Ramos (cell line): ENCODE results near the gene ROM1.

Experiments used
- in situ Hi-C: fragments of 300-500 bp; cut with MboI; formaldehyde crosslinking; loops from one replicate; pipeline ENCODE4 v1.14.3; 2022; ENCODE audit warnings: low sequenced_read_pairs; ENCODE audit not compliant: unreplicated experiment

The ROM1 gene

DNA sequence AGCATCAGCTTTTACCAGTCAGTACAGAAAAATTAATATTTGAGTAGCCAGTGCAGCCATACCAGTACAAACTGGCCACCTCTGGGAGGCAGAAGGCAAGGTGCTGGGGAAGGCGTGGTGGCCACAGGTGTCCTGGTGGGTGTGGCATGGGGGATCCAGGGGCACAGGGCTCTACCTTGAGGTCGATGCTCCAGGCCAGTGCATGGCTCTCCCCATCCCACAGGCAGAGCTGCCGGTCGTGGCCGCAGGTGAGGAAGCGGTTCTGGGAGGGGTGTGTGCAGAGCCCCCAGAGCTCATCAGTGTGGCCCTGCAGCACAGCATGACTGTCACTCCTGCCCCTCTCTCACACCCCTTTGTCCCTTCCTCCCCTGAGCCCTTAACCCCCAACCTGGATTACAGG is 7.6 kb upstream of the ROM1 start:
- in situ Hi-C loops: loop anchor here (25.0 kb wide), 1 partner anchor 1632 kb away; the partner anchor contains the start of genes DNAJC4, FKBP2, NUDT22 and PPP1R14B

DNA sequence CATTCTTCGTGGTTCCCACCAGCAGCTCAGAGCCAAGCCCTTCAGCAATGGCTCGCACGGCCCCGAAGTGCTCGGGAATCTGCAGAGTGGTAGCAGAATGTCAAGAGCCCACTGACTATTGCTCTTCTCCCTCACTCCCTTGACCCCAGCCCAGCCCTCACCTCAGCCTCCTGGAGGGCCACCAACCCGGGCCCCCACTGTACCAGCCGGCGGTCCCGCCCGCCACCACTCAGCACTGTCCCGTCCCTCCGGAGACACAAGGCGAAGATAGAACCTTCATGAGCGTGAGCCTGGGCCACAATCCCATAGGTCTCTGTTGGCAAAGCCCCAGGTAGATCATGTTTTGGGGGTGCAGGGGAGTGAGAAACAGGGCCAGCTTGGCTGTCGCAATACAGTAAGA is 7.2 kb upstream of the ROM1 start:
- in situ Hi-C loops: loop anchor here (25.0 kb wide), 1 partner anchor 1631 kb away; the partner anchor contains the start of genes DNAJC4, FKBP2, NUDT22 and PPP1R14B

DNA sequence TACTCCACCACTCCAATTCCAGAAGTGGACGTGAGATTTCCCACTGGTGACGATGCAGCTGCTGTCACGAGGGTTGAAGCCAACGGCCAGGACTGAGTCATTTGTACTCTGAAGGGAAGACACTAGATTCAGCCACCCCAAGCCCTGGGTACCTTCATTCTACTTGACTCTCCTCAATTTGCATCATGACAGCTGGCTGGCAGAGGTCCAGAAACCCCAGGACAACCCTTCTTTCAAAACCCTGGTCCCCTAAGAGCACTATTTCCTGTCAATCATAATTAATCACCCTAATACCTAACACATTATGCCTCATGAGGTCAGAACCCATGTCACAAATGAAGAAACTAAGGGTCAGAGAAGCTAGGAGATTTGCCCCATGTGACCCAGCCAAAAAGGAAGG is 5.3 kb upstream of the ROM1 start:
- in situ Hi-C loops: loop anchor here (25.0 kb wide), 1 partner anchor 1630 kb away; the partner anchor contains the start of genes DNAJC4, FKBP2, NUDT22 and PPP1R14B

DNA sequence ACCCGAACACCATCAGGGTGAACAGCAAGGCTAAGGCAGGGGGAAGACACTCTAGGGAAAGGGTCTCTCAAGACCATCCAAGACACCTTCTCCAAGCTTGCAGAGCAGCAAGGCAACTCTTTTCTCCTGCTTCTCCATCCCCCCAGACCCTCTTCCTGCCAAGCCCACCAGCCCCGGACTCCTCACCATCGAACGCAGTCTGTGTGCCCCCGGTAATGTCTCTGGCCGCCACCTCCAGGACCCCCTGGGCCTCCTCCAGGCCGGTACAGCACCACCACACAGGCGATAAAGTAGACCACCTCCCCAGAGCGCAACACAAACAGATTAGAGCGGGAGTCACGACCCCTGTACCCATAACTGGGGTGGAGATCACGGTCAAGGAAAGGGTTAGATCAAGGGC is 4.3 kb upstream of the ROM1 start:
- in situ Hi-C loops: loop anchor here (25.0 kb wide), 1 partner anchor 1629 kb away; the partner anchor contains the start of genes DNAJC4, FKBP2, NUDT22 and PPP1R14B

DNA sequence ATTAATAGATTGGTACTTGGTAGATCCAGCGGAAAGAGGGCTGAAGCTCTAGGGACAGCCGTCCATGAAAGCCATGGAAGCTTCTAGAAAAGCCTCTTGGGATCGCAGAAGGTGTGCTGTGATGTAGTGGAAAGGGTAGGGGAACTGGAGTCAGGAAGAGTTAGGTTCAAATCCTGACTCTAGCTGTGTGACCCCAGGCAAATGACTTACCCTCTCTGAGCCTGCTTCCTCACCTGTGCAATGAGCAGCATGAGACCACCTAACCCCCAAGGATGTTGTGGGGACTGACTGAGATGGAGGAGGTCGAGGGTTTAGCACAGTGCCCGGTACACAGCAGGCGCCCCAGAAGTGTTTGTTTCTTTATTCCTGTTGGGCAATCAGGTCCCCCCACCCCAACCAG is 2.7 kb upstream of the ROM1 start:
- in situ Hi-C loops: loop anchor here (25.0 kb wide), 1 partner anchor 1627 kb away; the partner anchor contains the start of genes DNAJC4, FKBP2, NUDT22 and PPP1R14B

DNA sequence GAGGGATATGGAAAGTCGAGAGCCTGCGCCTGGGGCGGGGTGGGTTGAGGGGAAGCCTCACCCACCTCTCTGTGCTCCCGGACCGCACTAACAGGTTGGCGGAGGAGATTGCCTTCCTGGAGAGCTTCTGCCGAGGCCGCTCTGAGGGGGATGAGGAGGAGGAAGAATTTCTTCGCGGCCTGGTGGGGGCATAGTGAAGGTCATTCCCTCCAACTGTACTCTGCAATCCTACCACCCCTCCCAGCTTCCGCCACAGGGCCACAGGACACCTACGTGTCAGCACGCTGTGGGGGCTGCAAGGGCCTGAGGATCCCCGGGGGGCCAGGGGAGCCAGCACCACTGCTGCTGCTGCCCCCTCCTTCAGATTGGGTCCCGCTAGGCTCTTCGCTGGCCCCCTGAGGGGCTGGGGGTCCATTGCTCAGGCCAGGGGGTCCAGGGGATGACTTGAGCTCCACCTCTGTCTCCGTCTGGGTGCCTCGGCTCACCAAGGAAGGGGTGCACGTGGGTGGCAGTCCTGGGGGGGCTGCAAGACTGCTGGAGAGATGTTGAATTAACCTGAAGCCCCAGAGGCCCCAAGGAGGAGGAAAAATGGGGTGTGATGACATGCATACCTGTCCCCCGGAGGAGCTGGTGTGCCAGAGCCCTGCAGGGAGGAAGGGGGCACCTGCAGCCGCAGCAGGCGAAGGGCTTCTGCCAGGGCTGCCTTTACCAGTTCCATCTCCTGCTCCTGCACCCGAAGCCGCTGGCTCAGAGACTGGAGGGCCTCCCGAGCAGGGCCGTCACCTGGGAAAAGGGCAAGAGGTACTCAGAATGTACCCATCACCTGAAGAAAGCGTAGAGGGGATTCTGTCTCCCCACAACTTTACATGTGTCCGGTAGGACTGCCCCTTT is 2.0 kb upstream of the ROM1 start:
- in situ Hi-C loops: loop anchor here (25.0 kb wide), 1 partner anchor 1626 kb away; the partner anchor contains the start of genes DNAJC4, FKBP2, NUDT22 and PPP1R14B

DNA sequence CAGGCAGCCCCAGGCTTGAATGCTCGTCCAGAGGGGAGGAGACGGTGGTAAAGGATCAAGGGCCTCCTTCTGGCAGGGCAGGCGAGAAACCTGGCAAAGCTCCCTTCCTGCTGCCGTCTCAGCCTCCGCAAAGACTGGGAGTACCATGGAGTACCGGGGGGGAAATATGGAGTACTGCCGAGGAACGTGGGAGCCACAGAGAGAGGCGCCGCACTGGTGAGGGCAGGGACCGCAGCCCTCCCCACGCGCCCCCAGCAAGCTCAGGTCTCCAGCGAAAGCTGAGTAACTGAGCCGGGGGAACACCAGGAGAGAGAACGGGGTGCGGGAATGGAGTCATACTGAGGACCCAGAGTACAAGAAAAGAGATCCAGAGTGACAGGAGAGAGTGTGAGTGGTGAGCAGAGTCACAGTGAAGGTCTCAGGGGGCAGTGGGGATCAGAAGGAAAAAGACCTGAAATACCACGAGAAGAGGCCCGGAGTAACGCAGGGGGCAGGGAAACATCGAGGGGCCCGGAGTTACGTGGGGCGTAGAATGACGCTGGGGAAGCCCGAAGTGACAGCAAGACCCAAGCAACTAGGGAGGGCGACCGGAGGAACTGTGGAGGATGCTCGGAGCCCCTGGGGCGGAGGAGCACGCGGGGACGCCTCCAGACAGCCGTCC is 1.2 kb upstream of the ROM1 start:
- in situ Hi-C loops: loop anchor here (25.0 kb wide), 1 partner anchor 1625 kb away; the partner anchor contains the start of genes DNAJC4, FKBP2, NUDT22 and PPP1R14B

DNA sequence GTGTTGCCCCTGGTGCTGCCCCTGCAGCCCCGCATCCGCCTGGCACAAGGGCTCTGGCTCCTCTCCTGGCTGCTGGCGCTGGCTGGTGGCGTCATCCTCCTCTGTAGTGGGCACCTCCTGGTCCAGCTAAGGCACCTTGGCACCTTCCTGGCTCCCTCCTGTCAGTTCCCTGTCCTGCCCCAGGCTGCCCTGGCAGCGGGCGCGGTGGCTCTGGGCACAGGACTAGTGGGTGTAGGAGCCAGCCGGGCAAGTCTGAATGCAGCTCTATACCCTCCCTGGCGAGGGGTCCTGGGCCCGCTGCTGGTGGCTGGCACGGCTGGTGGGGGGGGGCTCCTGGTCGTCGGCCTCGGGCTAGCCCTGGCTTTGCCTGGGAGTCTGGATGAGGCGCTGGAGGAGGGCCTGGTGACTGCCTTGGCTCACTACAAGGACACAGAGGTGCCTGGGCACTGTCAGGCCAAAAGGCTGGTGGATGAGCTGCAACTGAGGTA is 278 bp downstream of the ROM1 start:
- in situ Hi-C loops: loop anchor here (25.0 kb wide), 1 partner anchor 1624 kb away; the partner anchor contains the start of genes DNAJC4, FKBP2, NUDT22 and PPP1R14B

DNA sequence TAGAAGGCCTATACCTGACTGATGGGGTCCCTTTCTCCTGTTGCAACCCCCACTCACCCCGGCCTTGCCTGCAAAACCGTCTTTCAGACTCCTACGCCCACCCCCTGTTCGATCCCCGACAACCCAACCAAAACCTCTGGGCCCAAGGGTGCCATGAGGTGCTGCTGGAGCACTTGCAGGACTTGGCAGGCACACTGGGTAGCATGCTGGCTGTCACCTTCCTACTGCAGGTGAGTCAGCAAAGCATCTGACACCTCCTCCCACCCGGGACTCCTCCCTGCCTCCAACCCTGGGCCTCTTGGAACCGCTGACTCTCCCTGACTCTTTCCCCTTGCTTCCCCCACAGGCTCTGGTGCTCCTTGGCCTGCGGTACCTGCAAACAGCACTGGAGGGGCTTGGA is 1.2 kb downstream of the ROM1 start:
- in situ Hi-C loops: loop anchor here (25.0 kb wide), 1 partner anchor 1623 kb away; the partner anchor contains the start of genes DNAJC4, FKBP2, NUDT22 and PPP1R14B

DNA sequence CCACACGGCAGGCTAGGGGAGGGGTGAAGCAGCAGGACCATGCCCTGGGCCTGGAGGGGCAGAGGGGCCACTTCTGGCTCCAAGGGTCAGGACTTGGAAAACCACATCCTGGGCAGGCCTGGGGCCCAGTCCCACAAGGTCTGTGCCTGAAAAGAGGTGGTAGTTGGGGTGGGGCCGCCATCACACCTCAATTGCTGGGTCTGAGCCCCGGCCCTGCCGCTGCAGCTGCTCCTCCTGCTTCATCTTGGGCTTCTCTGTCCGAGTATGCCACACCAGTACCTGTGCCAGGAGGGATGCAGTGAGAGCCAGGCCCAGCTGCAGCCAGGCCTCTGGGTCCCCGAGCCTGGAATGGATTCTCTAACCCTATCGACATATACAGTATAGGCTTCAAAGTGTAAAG is 2.5 kb downstream of the ROM1 start:
- in situ Hi-C loops: loop anchor here (25.0 kb wide), 1 partner anchor 1622 kb away; the partner anchor contains the start of genes DNAJC4, FKBP2, NUDT22 and PPP1R14B

DNA sequence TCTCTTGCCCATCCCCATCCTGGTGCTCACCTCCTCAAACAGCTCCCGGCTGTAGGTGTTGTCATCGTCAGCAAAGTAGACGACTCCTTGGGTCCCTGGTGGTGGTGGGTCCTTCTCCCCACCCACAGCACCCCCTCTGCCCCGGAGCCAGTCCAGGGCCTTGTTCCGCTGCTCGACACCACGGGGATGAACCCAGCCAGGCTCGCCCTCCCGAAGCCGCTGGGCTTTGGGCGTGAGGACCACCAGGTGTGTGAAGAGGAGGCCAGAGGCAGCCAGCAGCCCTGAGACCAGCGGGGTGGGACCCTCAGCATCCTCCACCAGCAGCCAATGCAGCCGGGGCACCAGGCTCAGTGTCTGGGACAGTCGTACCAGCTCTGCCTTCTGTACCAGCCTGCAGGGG is 3.9 kb downstream of the ROM1 start:
- in situ Hi-C loops: loop anchor here (25.0 kb wide), 1 partner anchor 1620 kb away; the partner anchor contains the start of genes DNAJC4, FKBP2, NUDT22 and PPP1R14B

DNA sequence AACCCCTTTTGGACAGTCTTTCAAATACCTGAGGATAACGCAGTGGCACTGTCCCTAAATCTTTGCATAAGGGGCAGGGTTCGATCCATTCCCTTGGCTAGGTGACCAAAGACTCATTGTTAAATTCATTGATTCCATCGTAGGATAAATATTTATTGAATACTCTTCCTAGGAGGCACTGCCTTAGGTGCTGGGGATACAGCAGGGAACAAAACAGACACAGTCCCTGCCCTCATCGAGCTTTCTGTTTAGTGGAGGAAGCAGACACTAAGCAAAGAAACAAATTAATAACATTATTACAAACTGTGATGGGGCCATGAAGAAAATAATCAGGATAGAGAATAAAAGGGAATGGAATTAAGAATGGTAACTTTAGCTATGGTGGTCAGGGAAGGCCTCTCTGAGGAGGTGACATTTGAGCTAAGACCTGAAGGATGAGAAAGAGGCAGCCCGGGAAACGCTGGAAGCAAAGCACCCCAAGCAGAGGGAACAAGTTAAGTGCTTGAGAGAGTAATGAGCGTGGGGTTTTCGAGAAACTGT is 8.0 kb downstream of the ROM1 start:
- in situ Hi-C loops: loop anchor here (25.0 kb wide), 1 partner anchor 1616 kb away; the partner anchor contains the start of genes DNAJC4, FKBP2, NUDT22 and PPP1R14B

DNA sequence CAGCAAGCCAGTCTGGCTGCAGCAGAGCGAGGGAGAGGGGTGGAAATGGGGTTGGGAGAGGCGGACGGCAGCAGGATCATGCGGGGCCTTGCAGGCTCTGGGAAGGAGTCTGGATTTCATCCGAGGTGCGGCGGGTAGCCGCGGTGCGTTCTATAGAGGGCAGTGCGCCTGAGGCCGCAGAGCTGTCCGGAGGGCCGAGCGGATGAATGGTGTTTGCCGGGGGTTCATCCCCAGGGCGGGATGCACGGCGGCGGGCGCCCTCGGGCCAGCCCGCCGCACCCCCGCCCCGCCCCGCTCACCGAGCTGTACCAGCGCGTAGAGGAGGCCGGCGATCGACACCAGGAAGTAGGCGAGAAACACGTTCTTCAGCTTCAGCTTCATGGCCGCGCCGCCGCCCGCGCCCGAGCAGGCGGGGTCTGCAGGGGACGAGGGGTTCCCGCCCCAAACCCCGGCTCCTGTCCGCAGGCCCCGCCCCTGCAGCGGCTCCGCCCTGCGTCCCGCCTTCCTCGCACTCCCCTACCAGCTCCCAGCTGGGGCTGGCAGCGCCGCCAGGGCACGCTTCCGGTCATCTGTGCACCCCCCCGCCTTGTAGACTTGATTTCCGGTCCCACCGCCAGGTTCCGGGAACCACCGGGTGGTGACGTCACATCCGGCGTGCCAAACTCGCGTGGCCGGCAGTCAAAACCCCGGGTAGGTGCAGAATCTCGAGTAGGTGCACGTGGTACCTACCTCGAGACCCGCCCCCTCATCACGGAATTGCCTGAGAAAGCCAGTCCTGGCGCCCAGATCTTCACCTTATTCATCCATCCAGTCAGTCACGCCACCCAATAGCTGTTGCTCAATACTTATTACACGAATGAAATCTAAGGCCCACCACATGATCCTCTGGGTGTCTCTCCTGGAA is 8.8 kb downstream of the ROM1 start, which contains the start of gene B3GAT3:
Gene B3GAT3, minus strand, starts transcription at position 420 of the 904 bp plus-strand sequence. Its CDS starts 39 bp downstream, at position 381.
- in situ Hi-C loops: loop anchor here (25.0 kb wide), 1 partner anchor 1615 kb away; the partner anchor contains the start of genes DNAJC4, FKBP2, NUDT22 and PPP1R14B

DNA sequence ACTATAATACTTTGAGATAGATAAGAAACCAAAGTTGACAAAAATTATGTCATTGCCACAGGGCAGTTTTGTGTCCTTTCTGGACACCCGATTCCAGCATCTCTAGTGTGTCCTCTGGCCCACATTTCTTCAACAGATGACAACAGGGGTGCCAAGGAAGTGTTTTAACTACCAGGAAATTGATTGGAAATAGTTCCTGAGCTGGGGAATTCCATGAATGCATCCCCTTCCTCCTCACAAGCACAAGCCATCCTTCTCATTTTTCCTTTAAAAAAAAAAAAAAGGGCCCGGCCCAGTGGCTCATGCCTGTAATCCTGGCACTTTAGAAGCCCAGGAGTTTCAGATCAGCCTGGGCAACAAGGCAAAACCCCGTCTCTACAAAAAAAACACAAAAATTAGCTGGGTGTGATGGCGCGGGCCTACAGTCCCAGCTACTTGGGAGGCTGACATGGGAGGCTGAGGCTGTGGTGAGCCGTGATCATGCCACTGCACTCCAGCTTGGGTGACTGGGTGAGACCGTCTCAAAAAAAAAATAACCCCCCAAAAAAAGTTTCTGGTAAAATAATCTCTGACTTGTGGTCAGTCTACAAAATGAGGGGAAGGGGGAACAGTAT is 9.5 kb downstream of the ROM1 start:
- in situ Hi-C loops: loop anchor here (25.0 kb wide), 1 partner anchor 1615 kb away; the partner anchor contains the start of genes DNAJC4, FKBP2, NUDT22 and PPP1R14B

DNA sequence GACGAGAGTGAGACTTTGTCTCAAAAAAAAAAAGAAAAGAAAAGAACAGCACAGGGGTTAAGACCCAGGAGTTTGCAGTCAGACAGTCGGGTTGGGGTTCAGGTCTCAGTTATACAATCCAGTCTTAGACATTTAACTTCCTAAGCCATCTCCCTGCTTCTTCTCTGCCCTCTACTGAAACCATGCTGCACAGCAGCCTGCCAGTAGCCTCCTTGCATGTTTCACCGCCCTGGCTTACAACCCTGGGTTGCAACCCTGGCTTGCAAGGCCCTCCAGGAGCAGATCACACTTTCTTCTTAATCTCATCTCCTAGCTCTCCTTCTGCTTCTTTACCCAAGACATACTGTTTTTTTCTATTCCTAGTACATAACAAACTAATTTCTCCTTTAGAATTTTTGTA is 14.7 kb downstream of the ROM1 start:
- in situ Hi-C loops: no loop called here

DNA sequence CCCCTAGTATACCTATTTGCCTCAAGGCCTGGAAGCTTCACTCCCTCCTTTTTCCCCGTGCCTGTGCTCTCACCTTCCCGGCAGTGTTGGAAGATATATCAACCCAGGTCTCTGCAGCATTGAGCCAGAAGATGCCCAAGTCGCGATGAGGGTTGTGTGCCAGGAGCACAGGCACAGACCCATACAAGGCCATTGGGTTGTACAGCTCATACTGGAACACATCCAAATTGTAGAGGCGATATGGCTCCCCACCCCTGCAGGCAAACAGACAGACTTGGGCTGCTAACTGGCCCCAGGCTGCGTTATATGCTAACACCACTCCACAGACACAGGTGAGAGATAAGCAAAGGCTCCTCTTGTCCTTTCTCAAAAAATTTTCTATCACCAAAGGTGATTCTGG is 19.4 kb downstream of the ROM1 start:
- in situ Hi-C loops: no loop called here

DNA sequence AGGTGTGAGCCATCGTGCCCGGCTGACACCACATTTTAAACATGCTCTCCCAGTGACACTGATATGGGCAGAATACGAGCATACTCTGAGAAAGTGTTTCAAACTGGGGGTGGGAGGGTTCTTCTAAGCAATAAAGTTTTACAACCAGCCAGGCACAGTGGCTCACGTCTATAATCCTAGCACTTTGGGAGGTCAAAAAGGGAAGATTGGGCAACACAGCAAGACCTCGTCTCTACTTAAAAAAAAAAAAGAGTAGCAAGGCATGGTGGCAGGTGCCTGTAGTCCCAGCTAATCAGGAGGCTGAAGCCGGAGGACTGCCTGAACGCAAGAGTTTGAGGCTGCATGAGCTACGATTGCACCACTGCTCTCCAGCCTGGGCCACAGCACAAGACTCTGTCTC is 31.2 kb downstream of the ROM1 start:
- in situ Hi-C loops: no loop called here

DNA sequence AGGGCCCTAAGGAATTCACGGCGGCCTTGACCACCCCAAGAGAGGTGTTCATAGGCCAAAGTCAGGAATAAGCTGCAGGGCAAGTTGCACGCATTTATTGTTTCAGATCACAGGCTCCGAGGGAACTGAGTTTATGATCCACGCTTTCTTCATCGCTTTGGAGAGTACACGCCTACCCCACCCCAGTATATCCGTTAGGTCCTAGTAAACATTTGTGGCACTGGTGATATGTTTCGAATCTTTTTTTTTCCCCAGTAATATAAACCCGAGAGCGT is 32.6 kb downstream of the ROM1 start:
- in situ Hi-C loops: no loop called here
